ENCODE results near the gene MBIP.
A peak's percentile ranks its signal among the peaks of the same experiment; 100 is the strongest.

DNA sequence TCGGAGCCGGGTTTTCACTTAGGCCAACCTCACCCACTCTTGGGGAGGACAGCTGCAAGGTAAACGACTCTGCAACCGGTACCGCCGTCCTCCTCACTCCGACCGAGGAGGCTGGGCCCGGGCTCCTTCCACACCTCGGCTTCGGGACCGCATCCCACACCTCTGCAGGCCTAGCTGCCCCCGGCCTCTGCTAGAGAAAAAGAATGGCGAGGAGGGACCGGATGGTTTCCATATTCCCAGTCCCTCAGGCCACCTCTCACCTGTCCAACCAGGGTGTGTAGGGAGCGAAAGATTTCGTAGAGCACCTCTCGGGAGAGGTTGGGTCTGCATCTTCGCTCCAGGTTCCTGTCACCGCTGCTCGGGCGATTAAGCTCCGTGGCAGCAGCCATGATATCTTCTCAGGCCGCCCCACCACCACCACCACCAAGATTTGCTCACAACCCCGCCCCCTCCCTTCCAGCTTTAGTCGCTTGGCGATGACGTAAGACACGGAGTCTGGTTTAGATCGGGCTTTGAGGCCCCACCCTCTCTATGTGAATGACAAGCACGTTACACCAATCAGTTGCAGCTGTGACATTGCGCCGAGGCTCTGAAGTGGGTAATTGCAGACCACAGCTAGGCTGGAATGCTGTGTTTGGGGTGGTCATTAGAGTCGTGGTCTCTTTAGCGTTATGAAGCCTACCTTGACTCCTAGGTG lies at the start of gene MBIP:
- TF ChIP-seq, protein P1, sequence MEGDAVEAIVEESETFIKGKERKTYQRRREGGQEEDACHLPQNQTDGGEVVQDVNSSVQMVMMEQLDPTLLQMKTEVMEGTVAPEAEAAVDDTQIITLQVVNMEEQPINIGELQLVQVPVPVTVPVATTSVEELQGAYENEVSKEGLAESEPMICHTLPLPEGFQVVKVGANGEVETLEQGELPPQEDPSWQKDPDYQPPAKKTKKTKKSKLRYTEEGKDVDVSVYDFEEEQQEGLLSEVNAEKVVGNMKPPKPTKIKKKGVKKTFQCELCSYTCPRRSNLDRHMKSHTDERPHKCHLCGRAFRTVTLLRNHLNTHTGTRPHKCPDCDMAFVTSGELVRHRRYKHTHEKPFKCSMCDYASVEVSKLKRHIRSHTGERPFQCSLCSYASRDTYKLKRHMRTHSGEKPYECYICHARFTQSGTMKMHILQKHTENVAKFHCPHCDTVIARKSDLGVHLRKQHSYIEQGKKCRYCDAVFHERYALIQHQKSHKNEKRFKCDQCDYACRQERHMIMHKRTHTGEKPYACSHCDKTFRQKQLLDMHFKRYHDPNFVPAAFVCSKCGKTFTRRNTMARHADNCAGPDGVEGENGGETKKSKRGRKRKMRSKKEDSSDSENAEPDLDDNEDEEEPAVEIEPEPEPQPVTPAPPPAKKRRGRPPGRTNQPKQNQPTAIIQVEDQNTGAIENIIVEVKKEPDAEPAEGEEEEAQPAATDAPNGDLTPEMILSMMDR (IDR thresholded peaks at IDR 0.05) = no peak
- TF ChIP-seq POLR2A (IDR thresholded peaks at IDR 0.05) (peak; percentile 20 to 21), POLR2AphosphoS5 (IDR thresholded peaks at IDR 0.05) (peak; percentile 63)

Measured in gastroesophageal sphincter (tissue), 3 donors.